Sigmoid colon (tissue), 7 donors: ENCODE measurements around the gene CENPV. TPM values are rescaled to one million over a fixed set of nuclear protein-coding genes. Genes with fewer than 3 reads are reported as not detected.

Experiments used
- DNase-seq: peaks from one replicate; pipeline ENCODE4 v3.0.0-alpha.2; 2019
- H3K27ac ChIP-seq, 4 donors: fragments of 200-600 bp; sonication (generic); one replicate each; pipeline ENCODE4 v1.5.1; 2016 to 2019; ENCODE audit warnings: mild to moderate bottlenecking in 1 of 4
- H3K27me3 ChIP-seq, 3 donors: fragments of 200-600 bp; sonication (generic); one replicate each; pipeline ENCODE4 v1.5.1; 2019; ENCODE audit warnings: mild to moderate bottlenecking in 1 of 3
- H3K36me3 ChIP-seq, 4 donors: fragments of 200-600 bp; sonication (generic); one replicate each; pipeline ENCODE4 v1.5.1; 2016 to 2019
- H3K4me1 ChIP-seq, 4 donors: fragments of 200-600 bp; sonication (generic); one replicate each; pipeline ENCODE4 v1.5.1; 2017 to 2019
- H3K4me3 ChIP-seq, 4 donors: fragments of 200-600 bp; sonication (generic); one replicate each; pipeline ENCODE4 v1.5.1; 2017 to 2019; ENCODE audit warnings: mild to moderate bottlenecking in 2 of 4, moderate library complexity in 1 of 4
- H3K9me3 ChIP-seq, 4 donors: fragments of 200-600 bp in 3 of 4; sonication (generic) in 3 of 4; one replicate each; pipeline versions ENCODE4 v1.5.1 to v1.6.1; 2013 to 2019
- EP300 ChIP-seq, 4 donors: sonication (generic); formaldehyde crosslinking; IDR thresholded peaks; one replicate each; pipeline ENCODE4 v1.6.1; 2017; ENCODE audit warnings: antibody characterized with exemption in 4 of 4
- POLR2A ChIP-seq, 2 donors: fragments of 450-650 bp; IDR thresholded peaks; one replicate each; pipeline ENCODE4 v1.6.1; 2016; ENCODE audit warnings: antibody characterized with exemption in 2 of 2, mild to moderate bottlenecking in 2 of 2, moderate library complexity in 2 of 2
- POLR2AphosphoS5 ChIP-seq, 4 donors: sonication (generic); formaldehyde crosslinking; IDR thresholded peaks; one replicate each; pipeline ENCODE4 v1.6.1; 2017; ENCODE audit warnings: antibody characterized with exemption in 4 of 4
- WGBS, 2 donors: extraction: QIAGEN DNeasy Blood & Tissue Kit; methylation state at CpG; one replicate each; pipeline ENCODE4 v1.1.7; 2013; 5-methylcytosine and 5-hydroxymethylcytosine counted together
- intact Hi-C: fragments of 100-400 bp; cut with DNase I; formaldehyde crosslinking; loops from one replicate; pipeline ENCODE4 v1.15.1; 2023
- polyA plus RNA-seq, 3 donors: library from polyadenylated mRNA; stranded (reverse); fragments of 200-250 nt; gene quantifications; one replicate each; pipeline ENCODE4 v1.2.3, GENCODE V29; 2013
- total RNA-seq, 4 donors: library from RNA; depleted of rRNA; stranded (reverse); fragments of >200 nt; gene quantifications; one replicate each; pipeline ENCODE4 v1.1.0, GENCODE V29; 2016
- TF ChIP-seq, protein P1 (sequence below), 4 experiments: fragments of 450-650 bp in 3 of 4; fragments of 200-600 bp in 1 of 4; IDR thresholded peaks; one replicate each; pipeline ENCODE4 v1.5.1; 2016 to 2019; ENCODE audit warnings: antibody characterized with exemption in 4 of 4, mild to moderate bottlenecking in 3 of 4, moderate library complexity in 2 of 4
- donor health status: healthy with polysubstance abuse.
- donor health status: Bipolar disorder and iron deficiency.
- donor health status: healthy.

CENPV gene
- total and polyA plus RNA-seq, 7 donors, result 12.8 to 62.5 (median 23.8) TPM

DNA sequence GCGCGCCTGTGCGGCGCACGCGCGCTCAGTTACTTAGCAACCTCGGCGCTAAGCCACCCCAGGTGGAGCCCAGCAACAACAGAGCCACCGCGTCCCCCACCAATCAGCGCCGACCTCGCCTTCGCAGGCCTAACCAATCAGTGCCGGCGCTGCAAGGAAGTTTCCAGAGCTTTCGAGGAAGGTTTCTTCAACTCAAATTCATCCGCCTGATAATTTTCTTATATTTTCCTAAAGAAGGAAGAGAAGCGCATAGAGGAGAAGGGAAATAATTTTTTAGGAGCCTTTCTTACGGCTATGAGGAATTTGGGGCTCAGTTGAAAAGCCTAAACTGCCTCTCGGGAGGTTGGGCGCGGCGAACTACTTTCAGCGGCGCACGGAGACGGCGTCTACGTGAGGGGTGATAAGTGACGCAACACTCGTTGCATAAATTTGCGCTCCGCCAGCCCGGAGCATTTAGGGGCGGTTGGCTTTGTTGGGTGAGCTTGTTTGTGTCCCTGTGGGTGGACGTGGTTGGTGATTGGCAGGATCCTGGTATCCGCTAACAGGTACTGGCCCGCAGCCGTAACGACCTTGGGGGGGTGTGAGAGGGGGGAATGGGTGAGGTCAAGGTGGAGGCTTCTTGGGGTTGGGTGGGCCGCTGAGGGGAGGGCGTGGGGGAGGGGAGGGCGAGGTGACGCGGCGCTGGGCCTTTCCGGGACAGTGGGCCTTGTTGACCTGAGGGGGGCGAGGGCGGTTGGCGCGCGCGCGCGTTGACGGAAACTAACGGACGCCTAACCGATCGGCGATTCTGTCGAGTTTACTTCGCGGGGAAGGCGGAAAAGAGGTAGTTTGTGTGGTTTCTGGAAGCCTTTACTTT is 27.6 kb upstream of the CENPV start, which contains the start of gene UBB:
TSS of gene UBB (plus strand) at position 452 of the 856 bp plus-strand sequence. CDS start 817 bp downstream, outside the sequence.
- TF ChIP-seq POLR2AphosphoS5 (IDR thresholded peaks at IDR 0.05) (peak; percentile 99 to 100 (median 100)), EP300 (IDR thresholded peaks at IDR 0.05) (peak in 2 of 4 donors; percentile 64 to 77), POLR2A (IDR thresholded peaks at IDR 0.05) (peak; percentile 98)
- TF ChIP-seq, protein P1, sequence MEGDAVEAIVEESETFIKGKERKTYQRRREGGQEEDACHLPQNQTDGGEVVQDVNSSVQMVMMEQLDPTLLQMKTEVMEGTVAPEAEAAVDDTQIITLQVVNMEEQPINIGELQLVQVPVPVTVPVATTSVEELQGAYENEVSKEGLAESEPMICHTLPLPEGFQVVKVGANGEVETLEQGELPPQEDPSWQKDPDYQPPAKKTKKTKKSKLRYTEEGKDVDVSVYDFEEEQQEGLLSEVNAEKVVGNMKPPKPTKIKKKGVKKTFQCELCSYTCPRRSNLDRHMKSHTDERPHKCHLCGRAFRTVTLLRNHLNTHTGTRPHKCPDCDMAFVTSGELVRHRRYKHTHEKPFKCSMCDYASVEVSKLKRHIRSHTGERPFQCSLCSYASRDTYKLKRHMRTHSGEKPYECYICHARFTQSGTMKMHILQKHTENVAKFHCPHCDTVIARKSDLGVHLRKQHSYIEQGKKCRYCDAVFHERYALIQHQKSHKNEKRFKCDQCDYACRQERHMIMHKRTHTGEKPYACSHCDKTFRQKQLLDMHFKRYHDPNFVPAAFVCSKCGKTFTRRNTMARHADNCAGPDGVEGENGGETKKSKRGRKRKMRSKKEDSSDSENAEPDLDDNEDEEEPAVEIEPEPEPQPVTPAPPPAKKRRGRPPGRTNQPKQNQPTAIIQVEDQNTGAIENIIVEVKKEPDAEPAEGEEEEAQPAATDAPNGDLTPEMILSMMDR (IDR thresholded peaks at IDR 0.05), result no peak
- Histone ChIP-seq H3K27ac (peak within 1 kb of the TSS; percentile 86 to 95 (median 93)), H3K36me3 (peaks cover 0 to 20% (median 0%) of the 10 kb centered on the region in 4 donors), H3K4me3 (peak within 1 kb of the TSS; percentile 56 to 77 (median 64)), H3K27me3 (no peaks in the 10 kb centered on the region), H3K4me1 (peaks cover 3 to 31% (median 25%) of the 10 kb centered on the region in 4 donors), H3K9me3 (no peaks in the 10 kb centered on the region)
- WGBS, 2 donors, result 0 to 1% methylated on average over 67 of the region's 67 CpGs
- DNase-seq, result peak; percentile 99
- intact Hi-C loops, result loop anchor here (2.0 kb wide), 1 partner anchor 58 kb away; no protein-coding TSS in a partner anchor

DNA sequence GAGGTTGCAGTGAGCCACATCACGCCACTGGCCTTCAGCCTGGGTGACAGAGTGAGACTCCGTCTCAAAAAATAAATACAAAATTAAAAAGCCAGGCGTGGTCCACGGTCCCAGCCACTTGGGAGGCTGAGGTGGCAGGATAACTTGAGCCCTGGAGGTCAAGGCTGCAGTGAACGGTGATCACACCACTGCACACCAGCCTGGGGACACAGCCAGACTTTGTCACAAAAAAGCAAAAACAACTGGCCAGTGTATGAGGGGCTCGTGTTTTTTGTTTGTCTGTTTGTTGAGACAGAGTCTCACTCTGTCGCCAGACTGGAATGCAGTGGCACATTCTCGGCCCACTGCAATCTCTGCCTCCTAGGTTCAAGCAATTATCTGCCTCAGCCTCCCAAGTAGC is 26.4 kb upstream of the CENPV start:
- H3K4me3 ChIP-seq, result no peak overlapping the region
- no peak for DNase-seq
- TF ChIP-seq EP300 (IDR thresholded peaks at IDR 0.05) (no peak), POLR2AphosphoS5 (IDR thresholded peaks at IDR 0.05) (no peak), POLR2A (IDR thresholded peaks at IDR 0.05) (no peak)
- TF ChIP-seq, protein P1 (IDR thresholded peaks at IDR 0.05), result no peak
- peaks cover 3 to 32% (median 25%) of the 10 kb centered on the region in 4 donors for H3K4me1 ChIP-seq
- peak overlapping the region in 3 of 4 donors; percentile 86 to 94 (median 92) for H3K27ac ChIP-seq
- 87 to 89% methylated on average over 8 of the region's 8 CpGs for WGBS, 2 donors
- H3K36me3 ChIP-seq, result peaks cover 0 to 20% (median 0%) of the 10 kb centered on the region in 4 donors
- no peaks in the 10 kb centered on the region for H3K9me3 ChIP-seq
- H3K27me3 ChIP-seq, result no peaks in the 10 kb centered on the region
- intact Hi-C loops, result loop anchor here (2.0 kb wide), 1 partner anchor 59 kb away; no protein-coding TSS in a partner anchor

- WGBS, 2 donors, result 42 to 75% methylated on average over 17 of the region's 17 CpGs
Measured at GRCh38 chr17:16378636-16379282, 25.5 kb upstream of the CENPV start.

GRCh38 chr17:16377941-16378341 is 24.7 kb upstream of the CENPV start:
- Histone ChIP-seq H3K9me3 (no peaks in the 10 kb centered on the region), H3K4me3 (no peak overlapping the region), H3K4me1 (peaks cover 3 to 21% (median 17%) of the 10 kb centered on the region in 4 donors), H3K27me3 (no peaks in the 10 kb centered on the region), H3K27ac (peak overlapping the region in 1 of 4 donors; percentile 37), H3K36me3 (peaks cover 0 to 11% (median 0%) of the 10 kb centered on the region in 4 donors)
- WGBS, 2 donors, result 13 to 68% methylated on average over 2 of the region's 2 CpGs
- DNase-seq, result no peak
- TF ChIP-seq, protein P1 (IDR thresholded peaks at IDR 0.05), result no peak
- TF ChIP-seq POLR2A (IDR thresholded peaks at IDR 0.05), result no peak
- TF ChIP-seq POLR2AphosphoS5 (IDR thresholded peaks at IDR 0.05), result no peak
- TF ChIP-seq EP300 (IDR thresholded peaks at IDR 0.05), result no peak
- intact Hi-C loops, result no loop called here

More at GRCh38 chr17:16378636-16379282, 25.5 kb upstream of the CENPV start:
- no peak for DNase-seq
- Histone ChIP-seq H3K9me3 (no peaks in the 10 kb centered on the region), H3K4me3 (no peak overlapping the region), H3K4me1 (peaks cover 3 to 29% (median 25%) of the 10 kb centered on the region in 4 donors), H3K36me3 (peaks cover 0 to 19% (median 0%) of the 10 kb centered on the region in 4 donors), H3K27ac (peak overlapping the region in 1 of 4 donors; percentile 37), H3K27me3 (no peaks in the 10 kb centered on the region)
- TF ChIP-seq, protein P1 (IDR thresholded peaks at IDR 0.05), result no peak
- TF ChIP-seq POLR2AphosphoS5 (IDR thresholded peaks at IDR 0.05) (no peak), POLR2A (IDR thresholded peaks at IDR 0.05) (no peak), EP300 (IDR thresholded peaks at IDR 0.05) (no peak)
- intact Hi-C loops, result no loop called here
